NCI-H2227 (cell line): ENCODE data around the gene EXOSC2.

Experiments
- DNase-seq: peaks from one replicate; lab custom pipeline; 2025; ENCODE audit not compliant: unreplicated experiment; lab: John Stamatoyannopoulos, UW

The EXOSC2 gene, protein sequence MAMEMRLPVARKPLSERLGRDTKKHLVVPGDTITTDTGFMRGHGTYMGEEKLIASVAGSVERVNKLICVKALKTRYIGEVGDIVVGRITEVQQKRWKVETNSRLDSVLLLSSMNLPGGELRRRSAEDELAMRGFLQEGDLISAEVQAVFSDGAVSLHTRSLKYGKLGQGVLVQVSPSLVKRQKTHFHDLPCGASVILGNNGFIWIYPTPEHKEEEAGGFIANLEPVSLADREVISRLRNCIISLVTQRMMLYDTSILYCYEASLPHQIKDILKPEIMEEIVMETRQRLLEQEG

DNA sequence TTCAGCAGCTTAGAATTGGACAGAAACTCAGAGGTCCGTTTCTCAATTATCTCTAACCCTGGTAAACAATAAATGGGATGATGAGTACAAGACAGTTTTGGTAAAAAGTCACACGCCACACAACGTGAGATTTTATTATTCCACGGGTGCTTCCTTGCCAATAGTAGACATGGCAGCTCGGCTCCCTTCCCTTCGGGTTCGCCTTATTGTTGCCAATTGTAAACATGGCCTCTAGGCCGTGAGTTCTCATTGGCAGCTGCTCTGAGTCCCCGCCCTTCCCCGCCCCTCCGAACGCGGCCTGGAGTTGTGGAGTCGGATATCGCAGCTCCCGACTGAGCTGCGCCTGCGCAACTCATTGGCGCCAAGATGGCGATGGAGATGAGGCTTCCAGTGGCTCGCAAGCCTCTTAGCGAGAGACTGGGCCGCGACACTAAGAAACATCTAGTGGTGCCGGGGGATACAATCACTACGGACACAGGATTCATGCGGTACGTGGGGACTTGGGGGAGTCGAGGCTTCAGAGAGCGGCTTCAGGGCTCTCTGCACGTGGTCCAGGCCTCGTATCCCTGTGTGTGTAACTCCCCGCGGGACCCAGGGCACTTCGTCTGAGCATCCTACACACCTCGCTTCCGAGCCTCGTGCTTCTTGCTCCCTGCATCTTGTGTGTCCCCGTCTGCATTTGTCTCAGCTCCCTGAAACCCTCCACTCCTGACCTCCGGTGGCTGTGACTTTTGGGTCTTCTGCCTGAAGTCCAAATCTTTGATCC is at the start of gene EXOSC2:
EXOSC2 (plus strand) TSS at position 355 of the 766 bp plus-strand sequence; CDS start at position 367, 12 bp downstream.
- DNase-seq, result peak; percentile 96

DNA sequence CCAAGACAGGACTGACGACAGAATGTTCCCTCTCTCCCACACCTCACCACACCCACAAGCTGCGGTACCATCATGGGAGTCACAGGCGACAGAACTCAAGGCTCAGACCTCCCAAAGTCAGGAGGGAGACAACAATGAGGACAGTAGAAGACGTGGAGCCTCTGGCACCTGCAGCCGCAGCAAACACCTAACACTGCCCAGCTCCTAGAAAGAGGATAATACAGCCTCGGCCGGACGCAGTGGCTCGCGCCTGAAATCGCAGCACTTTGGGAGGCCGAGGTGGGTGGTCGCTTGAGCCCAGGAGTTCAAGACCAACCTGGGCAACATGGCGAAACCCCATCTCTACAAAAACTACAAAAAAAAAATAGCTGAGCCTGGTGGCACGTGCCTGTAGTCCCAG is 42.4 kb upstream of the EXOSC2 start:
- no peak for DNase-seq

DNA sequence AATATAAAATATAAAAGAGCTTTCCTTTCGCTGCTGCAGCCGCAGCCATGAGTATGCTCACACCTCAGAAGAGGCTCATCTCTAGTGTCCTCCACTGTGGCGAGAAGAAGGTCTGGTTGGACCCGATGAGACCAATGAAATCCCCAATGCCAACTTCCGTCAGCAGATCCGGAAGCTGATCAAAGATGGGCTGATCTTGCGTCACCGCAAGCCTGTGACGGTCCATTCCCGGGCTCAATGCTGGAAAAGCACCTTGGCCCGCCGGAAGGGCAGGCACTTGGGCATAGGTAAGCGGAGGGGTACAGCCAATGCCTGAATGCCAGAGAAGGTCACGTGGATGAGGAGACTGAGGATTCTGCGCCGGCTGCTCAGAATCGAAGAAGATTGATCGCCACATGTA is 41.8 kb upstream of the EXOSC2 start:
- no peak for DNase-seq

DNA sequence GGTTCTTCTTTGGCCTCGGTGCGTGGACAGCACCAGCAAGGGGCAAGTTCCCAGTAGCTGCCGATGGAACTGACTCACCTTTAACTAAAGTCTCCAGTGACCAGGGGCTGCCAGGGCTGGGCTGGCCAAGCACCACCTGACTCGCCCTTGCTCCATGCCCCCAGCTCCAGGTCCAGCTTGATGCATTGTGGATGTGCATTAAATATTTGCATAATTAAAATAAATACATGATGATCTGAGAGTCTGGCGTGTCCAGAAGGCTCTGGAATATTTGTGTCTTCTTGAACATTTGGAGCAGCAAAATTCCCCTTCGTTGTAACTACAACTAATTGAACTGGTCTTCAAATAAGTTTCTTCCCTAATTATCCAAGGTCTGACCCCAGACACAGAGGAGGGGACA is 38.7 kb upstream of the EXOSC2 start:
- no peak for DNase-seq

DNA sequence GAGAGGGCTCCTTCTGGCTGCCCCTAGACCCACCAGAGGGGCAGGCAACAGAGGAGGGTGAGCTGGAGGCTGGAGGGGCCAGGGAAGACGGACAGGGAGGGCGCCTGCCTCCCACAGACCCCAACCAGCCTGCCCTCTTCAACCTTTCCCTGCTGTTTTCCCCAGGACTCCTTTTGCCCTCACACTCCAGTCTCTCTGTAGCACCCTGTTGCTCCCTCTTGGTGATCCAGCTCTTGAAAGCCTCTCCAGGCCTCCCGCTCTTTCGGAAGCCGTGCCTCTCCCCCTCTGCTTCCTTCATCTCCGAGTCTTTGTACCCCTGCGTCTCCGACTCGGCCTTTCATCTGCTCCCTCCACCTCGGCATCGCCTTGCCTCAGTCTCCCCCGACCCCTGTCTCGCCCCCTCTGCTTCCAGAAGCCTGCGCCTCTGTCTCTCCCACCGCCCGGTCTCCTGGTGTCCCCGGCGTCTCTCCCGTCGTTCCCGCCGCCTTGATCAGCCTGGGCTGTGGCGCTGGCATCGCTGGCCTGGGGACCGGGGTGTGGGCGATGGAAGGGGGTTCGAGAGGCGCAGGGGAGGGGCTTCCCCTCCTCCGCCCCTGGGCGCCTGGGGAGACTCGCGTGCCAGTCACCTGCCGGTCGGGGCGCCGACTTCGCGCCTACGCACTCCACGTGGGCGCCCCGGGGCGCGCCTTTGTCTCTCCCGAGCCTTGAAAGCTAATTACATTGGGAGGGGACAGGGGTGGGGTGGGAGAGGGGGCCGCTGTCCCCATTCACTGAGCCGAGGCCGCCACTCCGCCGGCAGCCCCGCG is 34.5 kb upstream of the EXOSC2 start:
- DNase-seq, result no peak

DNA sequence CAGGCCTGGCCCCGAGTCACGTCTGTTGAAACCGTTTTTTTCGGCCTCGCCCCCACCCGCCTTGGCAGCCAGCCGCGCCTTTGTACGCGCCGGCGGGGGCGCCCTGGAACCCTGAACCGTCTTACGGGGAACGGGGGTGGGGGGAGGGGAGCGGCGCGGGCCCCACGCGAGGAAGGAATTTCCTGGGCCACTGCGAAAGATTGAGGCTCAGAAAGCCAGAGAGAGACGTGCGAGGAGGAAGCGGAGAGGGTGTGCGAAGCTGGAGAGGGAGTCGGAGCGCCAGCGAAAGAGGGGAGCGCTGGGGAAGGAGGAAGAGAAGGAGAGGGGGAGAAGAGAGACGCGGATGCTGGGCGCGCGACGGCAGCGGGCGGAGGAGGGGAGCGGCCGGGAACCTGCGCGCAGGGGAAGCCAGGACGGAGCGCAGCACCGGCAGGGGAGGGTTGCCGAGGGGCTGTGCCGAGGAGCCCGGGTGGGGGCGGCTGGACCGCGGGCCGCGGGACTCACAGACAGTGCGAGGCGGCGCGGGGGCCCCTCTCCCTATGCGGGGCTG is 33.8 kb upstream of the EXOSC2 start:
- peak; percentile 35 for DNase-seq

DNA sequence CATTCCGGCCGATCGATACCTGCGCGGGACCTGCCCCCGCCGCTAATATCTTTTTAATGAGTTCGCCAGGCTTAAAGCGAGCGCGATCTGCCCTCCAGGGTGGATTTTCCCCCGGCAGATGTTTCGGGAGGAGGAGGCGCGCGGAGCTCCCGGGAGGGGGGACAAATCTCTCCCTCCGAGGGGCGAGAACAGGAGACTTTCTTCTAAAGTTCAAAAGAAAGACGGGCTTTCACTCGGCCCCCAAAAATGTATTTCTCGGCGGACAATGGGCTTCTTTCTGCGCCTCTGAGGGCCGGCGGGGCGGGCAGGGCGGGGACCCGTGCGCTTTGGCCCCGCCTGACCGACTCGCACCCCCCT is 33.3 kb upstream of the EXOSC2 start:
- no peak for DNase-seq

DNA sequence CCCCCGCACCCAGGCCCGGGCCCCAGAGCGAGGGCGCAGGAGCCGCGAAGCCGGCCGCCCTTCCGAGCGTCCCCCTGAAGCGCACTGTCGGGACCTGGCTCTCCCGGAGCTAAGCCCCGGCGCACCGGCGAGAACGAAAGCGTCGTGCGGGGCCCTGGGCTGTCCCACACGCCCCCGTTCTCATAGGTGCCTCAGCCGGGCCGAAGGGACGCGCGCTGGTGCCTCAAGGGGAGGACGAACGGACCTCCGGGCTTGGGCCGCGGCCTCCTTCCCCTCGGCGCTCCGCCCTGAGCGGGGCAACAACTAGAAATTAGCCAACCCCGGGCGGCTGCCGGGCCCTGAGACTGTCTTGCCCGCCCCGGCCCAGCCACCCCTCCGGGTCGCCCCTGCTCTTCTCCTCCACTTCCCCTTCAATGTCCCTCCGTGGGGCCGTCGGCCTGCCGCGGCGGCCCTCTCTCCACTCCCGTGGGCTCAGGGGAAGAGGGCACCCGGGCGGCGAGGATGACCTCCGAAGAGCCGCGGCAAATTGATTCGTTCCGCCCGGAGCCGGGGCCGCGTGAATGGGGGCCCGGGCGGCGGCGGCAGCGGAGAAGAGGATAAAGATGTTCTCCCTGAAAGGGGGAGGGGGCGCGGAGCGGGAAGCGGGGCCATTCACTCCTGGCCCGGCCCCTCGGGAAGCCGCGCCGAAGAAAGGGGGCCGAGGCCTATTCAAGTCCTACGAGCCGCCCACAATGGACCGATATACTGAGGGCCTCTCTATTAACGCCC is 32.7 kb upstream of the EXOSC2 start:
- peak; percentile 16 for DNase-seq

DNA sequence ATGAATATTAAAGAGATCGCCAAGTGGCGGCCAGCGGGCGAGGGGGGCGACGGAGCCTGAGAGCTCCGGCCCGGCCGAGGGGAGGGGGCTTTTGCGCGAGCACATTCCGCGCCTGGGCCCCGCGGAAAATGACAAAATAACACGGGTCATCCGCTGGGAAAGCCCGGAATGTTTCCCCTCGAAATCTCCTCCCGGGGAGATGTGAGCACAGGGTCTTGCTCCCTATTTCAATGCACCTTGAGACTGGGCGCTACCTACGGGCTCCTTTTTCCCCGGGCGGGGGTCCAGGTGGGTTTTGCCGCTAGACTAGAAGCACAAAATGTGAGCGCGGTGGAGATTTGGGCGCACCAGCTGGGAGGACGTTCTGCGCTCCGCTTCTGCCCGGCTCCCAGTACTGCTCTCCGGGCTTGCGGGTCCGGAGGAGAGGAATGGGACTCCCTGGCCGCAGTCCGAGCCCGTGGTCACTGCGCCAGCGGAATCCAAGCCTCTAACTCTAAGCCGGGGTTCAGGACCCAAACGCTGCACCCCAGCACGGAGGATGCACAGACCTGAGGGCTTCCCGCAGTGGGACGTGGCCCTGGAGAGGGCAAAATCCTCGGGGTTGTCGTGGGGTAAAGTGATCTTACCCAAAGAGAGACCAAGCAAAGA is 32.0 kb upstream of the EXOSC2 start:
- no peak for DNase-seq

DNA sequence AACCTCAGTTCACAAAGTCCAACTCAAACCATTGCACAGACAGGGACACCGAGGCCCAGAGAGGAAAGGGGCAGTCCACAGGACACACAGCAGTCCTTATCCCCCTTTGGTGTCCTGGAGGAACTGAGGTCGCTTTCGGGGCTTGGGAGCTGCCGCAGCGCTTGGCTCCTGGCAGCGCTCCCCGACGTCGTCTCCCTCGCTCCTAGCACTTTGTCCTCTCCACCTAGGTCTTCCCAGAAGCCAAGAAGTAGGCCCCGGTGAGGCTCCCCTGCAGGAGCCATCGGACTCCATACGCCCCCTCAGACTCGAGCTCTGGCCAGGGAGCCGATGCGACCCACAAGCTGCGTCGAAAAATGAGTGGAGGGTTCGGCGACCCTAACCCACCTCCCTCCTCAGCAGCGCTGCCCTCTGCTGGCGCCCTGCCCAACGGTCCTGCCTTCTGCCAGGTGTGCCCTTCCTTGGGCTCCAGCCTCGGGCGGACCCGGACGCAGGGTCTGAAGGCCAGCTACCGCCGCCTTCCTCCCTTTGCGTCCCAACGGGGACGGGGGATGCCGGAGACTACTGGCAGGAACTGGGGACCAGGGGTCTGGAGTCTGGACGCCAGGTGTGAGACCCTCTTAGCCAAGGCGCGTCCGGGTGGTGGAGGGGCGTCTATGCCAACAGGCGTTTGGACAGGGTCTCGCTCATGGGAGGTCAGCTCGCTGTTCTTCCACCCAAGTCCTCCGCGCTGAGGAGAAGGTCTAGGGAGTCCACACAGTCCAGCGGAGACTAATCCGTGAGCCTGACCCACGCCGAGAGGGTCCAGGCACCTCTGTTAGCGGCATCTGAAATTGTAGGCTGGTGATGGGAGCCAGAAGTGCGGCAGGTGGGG is 31.2 kb upstream of the EXOSC2 start:
- DNase-seq, result peak; percentile 8

DNA sequence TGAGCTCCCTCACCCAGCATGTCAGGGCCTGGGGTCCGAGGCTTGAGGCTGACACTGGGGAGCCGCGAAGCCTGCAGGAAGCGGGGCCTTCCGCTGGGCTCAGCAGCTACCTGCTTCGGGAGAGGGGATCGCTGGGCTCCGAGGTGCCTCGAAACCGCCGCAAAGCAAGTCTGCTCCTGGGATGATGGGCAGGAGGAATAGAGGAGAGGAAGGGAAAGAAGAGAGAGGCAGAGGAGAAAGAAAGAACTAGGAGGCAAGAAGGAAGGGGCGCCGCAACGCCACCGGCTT is 30.7 kb upstream of the EXOSC2 start:
- no peak for DNase-seq

DNA sequence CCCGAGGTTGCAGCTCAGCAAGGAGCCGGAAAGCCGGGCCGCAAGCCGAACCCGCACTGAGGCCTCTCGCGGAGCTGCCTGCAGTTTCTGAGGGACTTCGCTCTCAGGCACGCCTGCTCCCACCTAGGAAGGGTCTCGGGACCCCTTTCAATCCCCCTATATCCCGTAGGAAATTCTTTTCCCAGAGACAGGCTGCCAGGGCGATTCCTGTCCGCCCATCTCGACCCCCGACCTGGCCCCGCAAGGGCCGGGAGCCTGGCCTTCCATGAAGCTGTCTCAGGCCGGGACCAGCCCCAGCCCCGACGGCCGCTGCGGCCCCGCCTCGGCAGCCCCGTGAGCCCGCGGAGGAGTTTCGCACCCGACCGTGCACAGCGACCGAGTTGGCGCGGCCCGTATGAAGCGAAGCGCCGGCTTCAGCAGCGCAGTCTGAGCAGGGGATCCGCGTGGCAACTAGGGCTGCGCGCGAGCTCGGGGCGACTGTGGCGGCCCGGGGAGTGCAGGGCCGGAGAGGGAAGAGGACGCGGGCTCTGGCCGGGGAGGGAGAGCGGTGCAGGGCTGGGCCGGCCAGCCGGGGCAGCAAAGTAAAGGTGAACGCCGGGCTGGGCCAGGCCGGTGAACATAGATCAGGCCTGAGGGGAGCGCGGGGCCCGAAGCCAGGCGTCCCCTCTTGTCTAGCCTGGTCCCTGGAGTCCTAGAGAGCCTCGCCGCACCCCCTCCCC is 30.2 kb upstream of the EXOSC2 start:
- peak; percentile 26 for DNase-seq

DNA sequence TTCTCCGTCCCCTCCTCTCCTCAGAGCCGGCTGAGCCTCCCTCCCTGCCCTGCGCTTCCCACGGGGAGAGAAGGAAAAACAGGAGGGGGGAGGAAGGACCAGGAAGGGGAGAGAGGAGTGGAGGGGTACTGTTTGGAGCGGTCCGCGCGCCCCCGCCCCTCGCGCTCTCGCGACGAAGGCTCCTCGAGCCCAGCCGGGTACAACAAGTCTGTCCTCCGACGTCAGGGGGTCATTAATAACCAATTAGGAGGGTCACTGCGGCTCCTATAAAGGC is 29.7 kb upstream of the EXOSC2 start:
- DNase-seq, result peak; percentile 57

DNA sequence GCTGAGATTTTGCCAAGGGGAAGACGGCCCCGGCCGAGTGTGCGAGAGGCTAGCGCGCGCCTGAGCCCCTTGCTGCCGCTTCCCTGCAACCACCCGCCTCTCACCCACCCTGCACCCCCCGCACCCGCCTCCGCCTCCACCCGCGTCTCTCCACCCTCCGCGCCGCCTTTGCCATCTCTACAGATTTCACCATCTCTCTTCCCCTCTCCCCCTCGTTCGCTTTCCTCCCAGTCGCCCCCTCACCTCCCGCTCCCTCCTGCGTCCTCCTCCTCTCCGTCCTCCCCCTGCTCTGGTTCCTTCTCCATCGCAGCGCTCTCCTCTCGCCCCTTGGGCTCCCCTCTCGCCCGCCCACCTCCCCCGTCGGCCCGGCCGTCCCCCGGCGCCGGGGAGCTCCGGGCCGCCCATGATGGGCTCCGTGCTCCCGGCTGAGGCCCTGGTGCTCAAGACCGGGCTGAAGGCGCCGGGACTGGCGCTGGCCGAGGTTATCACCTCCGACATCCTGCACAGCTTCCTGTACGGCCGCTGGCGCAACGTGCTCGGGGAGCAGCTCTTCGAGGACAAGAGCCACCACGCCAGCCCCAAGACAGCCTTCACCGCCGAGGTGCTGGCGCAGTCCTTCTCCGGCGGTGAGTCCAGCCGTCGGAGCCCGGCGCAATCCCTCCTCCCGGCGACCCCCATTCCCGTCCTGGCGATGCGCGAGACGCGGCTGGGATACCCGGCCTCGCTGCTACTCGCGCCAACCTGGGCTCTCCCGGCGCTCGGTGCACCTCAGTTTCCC is 29.1 kb upstream of the EXOSC2 start, which contains the start of gene PRDM12:
PRDM12 (plus strand) TSS at position 344 of the 778 bp plus-strand sequence; CDS start at position 404, 60 bp downstream.
- DNase-seq, result no peak

DNA sequence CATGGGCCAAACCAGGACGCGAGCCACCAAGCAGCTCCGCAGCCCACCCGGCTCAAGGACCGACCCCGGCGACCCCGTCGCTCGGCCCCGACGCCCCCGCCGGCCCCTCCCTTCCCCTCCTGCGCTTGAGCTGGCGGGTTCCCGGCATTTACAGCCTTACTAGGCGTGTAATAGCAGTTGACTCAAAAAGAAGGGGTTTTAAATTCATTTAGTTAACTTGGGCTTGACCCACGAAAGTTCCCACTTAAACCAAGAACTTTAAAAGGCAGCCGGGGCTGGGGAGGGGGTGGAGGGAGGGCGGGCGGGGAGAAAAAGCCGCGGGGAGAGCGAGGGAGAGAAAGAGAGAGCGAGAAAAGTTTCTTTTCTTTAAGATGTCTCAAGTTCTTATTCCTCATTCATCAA is 28.6 kb upstream of the EXOSC2 start:
- no peak for DNase-seq

DNA sequence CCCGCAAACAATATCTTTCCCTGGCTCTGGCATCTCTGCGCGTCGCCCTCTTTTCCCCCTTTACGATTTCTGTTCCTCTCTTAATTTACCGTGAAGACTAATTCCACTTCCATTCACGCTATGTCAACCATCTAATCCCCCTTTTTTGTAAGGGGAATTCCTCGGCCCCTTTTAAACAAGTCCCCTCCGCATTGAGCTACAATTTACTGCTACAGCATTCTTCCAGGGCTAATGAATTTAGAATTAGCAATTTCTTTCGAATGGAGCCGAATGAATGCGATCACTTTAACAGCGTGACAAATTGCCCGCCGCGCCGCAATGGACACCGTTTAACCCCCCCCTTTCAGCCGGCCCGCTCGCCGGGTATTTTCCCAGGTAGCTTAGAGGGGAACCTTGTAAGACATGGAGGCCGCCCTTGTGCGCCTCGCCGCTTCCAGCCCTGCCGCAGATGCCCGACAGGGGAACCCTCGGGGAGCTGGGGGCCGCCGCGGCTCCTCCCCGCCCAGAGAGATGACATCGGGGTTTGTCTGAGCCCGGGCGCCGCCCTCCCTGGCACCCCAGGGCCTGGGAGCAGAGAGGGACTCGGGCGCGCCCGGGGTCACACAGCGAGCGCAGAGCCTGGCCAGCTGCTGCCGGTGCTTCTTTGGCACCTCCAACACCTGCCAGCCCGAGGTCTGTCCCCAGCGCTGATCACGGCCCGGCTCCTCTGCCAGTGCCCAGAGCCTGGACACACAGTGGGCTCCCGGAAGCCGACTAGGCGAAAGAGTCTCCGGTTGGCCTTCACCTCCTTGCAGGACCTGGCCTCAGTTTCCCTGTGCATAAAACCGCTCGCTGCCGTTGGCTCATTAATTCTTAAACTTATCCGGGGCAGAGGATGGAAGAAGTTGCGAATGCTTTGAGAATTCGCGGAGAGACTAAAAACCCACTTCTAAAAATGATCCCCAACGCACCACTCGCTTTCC is 27.9 kb upstream of the EXOSC2 start:
- DNase-seq, result no peak
